ENCODE measurements around the gene TSPAN18. TPM values are rescaled to one million over a fixed set of nuclear protein-coding genes. Genes with fewer than 3 reads are reported as not detected.

The TSPAN18 gene
- total RNA-seq, 1 donor from 2014 or later, result 44.9 TPM

DNA sequence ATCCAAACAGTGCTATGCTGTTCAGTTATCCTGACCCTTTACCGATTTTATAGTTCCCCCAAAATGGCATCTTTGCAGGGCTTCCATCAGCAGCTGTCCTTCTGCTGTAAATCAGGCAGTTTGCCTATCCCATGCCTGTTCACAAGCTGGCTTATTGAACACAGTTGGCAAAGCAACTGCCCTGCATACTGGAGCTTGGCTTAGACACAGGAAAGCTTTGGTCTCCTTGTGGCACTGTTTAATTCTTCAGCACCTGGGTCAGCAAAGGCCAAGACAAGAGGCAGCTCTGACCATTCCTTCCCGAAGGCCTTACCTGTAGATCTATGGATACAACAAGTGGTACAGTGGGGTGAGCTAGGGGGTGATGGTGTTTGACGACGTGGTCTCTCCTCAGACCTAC lies 32.2 kb downstream of the TSPAN18 start:
- intact Hi-C loops (cut with micrococcal nuclease), result no loop called here

DNA sequence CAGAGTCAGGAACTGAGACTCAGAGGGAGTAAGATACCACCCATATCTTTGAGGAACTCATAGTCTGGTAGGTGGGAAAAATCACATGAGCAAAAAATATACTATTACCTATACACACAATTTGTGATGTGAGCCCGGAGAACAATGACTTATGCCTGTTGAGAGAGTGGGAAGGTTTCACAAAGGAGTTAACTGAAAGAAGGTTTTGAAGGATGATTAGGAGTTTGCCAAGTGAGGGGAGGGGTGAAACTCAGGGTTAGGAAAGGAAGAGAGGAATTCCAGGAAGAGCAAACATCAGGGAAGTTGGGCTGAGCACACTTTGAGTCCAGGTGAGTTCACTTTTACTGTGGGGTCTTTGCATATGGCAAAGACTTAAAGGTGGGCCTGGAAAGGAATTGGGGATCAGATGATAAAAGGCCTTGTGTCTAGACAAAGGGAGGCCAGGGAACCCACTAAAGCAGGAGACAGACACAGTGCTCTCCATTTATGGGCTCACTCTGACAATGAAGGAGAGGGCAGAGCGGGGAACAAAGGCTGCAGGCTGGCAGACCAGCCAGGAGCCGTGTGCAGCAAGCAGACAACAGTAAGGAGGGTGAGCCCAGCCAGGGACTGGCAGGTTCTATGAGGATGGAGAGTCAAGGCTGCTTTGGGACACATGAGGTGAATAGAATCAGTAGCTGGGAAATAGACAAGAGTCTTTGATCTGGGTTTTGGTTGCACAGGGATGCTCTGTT lies 33.1 kb downstream of the TSPAN18 start:
- intact Hi-C loops (cut with micrococcal nuclease), result no loop called here

DNA sequence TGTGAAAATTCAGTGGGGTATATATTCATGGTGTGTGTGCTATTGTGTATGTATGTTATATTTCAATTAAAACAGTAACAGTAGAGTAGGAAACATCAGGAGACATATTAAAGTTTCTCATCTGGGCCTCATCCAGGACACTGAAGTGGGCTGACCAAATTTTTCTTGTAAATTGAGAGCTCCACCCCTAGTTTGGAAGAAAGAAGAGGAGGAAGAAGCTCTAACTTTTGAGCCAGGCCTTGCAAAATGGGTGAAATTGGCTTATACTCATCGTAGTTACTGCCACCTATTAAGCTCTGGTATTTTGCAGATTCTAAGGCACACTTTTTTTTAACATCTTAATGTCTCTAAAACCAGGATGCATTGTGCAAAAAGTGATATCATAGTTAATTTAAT lies 33.7 kb downstream of the TSPAN18 start:
- intact Hi-C loops (cut with micrococcal nuclease), result no loop called here

DNA sequence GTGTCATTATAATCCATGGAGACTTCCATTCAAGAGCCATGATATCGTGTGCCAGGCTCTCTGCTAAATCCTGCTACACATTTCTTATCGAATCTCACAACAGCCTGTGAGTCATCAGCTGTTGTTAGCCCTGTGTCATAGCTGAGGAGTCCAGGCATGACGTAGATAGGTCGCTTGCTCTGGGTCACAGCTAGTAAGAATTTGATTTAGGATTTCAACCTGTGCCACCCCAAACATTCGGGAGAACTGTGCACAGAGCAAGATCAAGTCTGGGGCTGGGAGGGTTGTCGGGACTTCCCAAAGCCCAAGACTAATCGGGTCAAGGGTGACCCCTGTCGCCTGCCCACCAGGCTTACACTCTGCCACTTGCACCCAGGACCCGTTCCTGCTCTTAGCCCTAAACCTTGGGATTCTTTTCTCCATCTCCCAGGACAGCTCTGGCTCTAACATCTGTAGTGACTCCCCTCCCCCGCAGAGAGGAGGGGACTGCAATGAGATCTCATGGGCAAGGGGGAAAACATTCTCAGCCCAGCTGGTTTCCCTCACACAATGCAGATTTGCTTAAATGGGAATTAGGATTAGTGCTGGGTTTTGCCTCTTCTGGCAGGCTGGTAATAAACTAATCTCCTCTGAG lies 34.3 kb downstream of the TSPAN18 start:
- intact Hi-C loops (cut with micrococcal nuclease), result no loop called here

DNA sequence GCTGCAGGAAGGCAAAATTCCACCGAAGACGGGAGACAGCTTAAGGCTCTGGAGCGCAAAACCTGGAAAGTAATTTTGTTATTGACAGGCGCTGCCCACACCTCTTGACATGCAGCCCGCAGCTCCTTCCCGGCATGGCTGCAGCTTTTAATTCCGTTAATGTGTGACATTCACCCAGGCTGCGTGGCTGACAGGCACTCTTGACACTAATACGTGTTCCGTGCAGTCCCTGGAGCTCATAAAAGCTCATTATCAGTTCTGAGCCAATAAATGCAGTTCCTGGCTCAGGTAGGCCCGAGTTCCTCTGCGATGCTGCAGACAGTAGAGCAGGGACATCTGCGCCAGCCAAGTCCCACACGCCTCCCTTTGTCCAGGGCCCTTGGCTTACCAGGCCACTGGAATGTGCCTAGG lies 34.8 kb downstream of the TSPAN18 start:
- intact Hi-C loops (cut with micrococcal nuclease), result no loop called here

DNA sequence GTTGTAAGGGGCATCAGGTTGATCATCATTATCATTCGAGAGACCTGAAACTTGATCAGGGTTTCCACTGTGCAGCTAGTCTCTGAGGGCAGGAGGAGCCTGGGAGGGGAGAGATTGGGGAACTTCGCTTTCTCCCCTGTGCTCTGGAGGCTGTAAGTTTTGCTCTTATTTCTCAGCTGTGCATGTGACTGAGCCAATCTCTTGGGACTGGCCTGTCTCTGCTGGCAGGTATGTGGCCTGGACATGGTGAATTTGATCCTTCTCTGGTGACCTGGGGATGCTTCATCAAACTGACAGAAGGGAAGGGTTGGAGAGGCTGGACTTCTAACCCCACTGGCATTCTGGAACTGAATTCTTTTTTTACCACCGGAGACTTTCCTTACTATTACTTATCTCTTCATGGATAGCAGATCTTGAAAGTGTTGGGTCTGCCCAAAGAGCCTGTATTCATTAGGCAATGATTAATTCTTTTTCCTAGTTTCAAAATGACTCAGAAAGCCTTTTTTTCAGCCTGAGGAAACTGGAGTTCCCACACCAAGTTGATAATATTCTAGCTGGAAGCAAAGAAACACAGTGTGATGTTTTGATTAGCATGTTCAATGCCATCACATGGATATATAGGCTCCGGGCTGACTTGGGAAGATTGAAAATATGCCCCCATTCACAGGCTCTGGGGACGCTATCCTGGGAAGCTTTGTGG lies 36.5 kb downstream of the TSPAN18 start:
- intact Hi-C loops (cut with micrococcal nuclease), result no loop called here

DNA sequence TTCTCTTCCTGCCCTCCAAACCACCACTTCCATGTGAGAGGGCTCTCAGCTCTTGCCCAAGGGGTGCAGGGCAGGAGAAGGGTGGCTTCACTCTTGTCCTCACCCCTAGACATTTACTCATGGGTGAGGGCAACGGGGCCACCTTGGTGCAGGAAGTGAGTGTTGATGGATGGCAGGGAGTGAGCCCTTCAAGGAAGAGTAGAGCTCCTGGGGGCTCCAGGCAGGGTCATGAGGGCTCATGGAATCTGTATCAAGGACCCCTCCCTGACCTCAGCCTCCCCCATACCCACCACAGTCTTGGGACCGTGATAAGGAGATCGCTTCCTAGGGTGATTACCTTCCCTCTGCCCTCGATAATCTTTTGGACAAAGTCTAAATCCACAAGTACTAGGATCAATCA lies 37.8 kb downstream of the TSPAN18 start:
- intact Hi-C loops (cut with micrococcal nuclease), result no loop called here

DNA sequence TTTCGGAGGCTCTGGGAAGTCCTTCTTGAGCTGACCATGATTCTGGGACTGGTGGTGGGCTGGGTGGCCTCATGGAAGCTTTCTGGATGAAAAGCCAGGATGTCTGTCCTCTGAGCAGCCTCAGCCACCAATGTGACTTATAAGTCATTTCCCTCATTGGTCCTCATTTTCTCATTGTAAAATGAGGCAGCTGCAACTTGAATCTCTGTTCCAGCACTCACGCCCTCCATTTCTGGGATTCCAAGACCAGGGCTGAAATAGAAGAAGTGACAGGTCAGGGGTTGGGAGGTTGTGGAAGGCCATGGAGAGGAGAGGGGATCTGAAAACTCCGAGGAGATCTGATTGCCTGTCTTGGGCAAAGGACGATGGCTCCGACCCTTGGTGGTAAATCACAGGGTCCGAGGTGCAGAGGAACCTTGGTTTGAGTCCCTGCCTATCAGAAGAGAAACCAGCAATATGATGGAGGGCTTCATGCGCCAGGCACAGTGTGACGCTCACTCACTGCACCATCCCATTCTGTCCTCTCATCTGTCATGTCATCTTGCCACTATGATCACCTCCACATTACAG lies 38.3 kb downstream of the TSPAN18 start:
- intact Hi-C loops (cut with micrococcal nuclease), result no loop called here

DNA sequence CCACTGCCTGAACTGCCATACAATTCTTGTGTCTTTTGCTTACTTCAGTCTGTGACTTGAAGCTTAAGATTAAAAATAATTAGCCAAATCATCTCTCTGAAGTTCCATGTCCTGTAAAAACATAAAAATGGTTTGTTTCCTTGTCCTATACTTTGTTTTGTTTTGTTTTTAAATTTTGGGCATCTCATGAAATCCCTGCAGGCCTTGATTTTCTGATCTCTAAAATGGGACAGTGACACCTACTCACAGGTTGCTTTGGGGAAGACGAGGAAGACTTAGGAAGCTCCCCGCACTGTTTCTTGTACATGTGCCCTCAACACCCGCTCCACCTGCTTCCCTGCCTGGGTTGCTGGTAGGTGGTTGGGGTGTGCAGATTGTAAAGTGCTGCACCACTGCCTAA lies 38.9 kb downstream of the TSPAN18 start:
- intact Hi-C loops (cut with micrococcal nuclease), result no loop called here

DNA sequence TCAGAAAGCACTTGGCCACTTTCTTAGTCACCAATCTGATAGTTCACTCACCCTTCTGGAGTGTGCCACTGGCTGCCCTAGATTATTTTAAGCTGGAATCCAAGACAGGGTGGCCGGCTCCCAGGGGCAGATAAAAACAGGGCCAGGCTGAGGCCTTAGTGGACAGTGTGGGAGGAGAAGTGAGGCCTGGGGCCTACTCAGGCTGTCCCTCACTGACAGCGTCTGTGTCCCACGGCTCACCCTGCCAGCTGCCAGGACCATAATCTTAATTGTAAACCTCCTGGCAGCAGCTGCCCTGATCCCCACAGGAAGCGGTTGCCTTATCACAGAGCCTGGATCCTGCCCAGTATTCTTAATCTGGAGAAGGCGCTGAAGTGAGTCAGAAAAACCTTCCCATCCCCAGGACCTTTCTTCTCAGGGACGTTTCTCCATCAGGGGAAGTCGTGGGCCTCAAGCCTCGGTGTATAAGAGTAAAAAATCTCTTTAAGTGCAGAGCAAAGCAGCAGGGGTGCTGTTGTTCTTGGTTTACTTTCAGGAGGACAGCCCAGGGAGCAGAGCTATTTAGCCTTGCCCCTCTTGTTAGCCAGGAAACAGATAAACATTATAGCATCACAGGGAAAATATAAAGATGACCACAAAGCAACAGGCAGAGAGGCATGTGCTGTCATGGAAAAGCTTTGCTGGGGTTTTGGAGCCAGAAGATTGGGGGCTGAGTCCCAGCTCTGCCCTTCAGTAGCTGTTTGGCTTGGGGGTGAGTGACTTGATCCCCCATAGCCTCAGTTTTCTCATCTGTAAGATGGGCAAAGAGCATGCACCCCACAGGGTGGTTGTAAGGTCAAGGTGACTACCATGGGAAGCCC lies 39.6 kb downstream of the TSPAN18 start:
- intact Hi-C loops (cut with micrococcal nuclease), result no loop called here

DNA sequence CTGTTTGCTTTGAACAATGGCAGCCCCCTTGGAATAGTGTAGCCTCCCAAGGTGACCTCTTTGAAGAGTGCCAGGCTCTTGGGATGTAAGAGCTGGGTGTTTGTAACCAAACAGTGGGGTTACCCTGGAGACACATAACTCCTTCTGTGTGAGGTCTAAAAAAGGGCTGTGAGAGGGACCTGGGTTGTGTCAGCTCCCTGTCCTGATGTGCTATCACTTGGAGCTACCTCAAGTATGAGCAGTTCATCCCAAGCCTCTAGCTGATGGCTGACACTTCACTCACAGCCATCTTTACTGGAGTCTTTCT lies 40.2 kb downstream of the TSPAN18 start:
- intact Hi-C loops (cut with micrococcal nuclease), result no loop called here

DNA sequence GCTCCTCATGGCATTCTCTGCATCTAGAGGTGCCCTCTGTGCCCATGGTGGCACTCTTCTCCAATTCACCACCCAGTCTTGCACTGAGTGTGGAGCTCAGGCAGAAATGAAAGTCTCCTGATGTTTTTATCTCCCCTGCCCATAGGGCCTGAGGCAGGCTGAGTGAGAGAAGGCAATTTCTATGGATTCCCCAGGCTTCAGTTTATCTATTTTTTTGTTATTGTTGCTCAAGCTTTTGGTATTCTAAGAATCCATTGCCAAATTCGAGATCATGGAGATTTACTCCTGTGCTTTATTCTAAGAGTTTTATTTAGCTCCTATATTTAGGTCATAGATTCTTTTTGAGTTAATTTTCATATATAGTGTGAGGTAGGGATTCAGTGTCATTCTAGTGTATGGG lies 40.7 kb downstream of the TSPAN18 start:
- intact Hi-C loops (cut with micrococcal nuclease), result no loop called here

DNA sequence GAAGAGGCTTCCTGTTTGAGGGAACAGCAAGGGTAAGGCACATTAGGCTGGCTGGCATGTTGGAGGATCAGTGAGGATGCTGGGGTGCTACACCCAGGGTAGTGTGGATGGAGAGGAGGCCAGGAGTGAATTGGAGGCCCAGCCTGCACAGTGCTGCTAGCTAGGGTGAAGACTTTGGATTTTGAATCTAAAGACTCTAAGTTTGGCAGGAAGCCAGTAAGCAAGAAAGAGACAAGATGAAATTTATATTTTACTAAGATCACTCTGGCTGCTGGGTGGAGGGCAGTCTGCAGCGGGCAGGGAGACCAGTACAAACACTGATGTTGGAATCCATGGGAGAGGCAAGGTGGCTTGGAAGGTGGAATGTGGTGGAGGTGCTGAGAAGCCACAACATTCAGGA lies 43.6 kb downstream of the TSPAN18 start:
- intact Hi-C loops (cut with micrococcal nuclease), result no loop called here

DNA sequence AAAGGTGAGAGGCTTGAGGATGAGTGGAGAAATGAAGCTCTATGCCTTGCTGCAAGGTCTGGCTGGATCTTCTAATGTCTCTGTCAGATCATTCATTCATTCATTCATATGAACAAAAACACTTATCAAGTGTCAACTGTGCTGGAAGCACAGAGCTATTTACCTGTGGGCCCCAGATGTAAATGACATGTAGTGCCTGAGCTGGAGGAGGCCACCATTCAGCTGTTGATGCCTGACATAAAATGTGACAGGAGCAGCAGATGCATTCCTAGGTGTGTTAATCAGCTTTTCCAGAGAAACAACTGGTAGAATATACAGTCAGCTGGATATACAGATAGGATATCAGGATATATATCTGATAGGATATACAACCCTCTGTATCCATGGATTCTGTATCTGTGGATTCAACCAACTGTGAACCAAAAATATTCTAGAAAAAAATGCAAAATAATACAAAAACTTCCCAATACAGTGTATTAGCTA lies 44.5 kb downstream of the TSPAN18 start:
- intact Hi-C loops (cut with micrococcal nuclease), result no loop called here

DNA sequence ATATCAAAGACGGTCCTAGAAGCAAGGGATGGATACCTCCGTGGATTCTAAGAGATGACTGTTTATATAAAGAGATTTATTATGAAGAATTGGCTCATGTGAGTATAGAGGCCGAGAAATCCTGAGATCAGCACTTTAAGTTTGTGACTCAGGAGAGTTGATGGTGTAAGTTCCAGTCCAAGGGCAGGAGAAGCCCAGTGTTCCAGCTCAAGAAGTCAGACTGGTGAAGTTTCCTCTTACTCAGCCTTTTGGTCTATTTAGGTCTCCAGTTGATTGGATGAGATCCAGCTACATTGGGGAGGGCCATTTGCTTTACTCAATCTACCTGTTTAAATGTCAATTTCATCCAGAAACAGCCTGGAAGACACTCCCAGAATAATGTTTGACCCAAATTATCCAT lies 45.1 kb downstream of the TSPAN18 start:
- intact Hi-C loops (cut with micrococcal nuclease), result no loop called here

DNA sequence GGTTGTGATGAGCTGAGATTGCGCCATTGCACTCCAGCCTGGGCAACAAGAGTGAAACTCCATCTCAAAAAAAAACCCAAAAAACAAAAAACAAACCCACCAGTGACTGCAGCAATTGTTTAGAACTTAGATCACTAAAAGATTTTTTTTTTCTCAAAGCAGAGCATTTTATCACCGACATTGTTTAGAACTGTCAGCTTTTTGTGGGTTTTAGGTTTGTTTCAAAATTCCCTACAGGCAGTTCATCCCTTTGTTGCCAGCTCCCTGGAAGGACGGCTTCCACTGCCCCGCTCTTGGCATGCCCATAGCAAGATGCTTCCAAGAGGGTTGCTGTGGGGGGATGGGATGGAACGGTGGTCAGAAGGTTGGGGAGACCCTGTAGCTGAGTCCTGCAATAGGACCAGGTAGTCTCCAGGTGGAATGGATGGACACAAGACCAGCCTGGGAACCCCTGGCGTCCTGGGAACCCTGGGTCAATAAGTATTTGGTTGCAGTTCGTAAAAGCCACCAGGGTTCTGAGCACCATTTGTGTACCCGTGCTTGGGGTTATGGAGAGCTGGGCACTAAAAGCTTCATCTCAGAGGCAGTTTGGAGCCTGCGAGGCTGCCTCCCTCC lies 46.7 kb downstream of the TSPAN18 start:
- intact Hi-C loops (cut with micrococcal nuclease), result no loop called here

DNA sequence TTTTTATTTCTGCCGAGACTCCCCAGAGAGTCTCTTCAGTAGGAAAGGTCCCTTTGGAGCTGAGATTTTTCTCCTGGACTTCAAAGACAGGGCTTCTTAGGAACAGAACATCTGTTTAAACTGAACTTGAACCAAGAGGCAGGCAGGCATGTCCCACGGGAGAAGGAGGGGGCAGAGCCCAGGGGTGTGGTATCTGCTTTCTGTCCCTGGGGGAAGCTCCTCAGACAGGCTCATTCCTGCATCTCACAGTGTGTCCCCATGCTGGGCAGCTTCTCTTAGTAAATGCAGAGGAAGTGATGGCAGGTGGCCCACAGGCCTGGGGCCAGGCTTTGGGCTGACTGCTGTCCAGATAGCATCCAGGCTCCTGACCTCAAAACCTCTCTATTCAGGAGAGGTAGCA lies 47.3 kb downstream of the TSPAN18 start:
- intact Hi-C loops (cut with micrococcal nuclease), result loop anchor here (2.0 kb wide), 3 partner anchors 45 to 153 kb away; no protein-coding TSS in a partner anchor

DNA sequence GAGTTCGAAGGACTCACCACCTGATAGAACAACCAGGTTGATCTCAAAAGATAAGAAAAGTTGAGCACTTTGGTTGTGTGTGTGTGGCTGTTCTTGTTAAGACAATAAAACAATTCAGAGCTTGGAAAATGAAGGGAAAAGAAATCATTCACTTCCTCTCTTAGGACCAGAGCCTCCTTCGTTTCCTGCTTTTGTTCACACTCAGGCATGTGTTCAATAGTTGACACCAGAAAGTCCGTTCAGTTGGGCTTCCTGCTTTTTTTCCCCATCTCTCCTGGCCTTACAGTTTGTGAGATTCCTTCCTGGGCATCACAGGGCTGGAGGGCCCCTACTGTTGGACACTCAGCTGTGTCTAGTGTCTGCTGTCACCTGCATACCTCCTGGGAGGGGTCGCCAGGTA lies 48.0 kb downstream of the TSPAN18 start:
- intact Hi-C loops (cut with micrococcal nuclease), result loop anchor here (1.0 to 5.0 kb wide), 6 partner anchors 46 to 218 kb away; partner anchors contain the start of gene CD82

DNA sequence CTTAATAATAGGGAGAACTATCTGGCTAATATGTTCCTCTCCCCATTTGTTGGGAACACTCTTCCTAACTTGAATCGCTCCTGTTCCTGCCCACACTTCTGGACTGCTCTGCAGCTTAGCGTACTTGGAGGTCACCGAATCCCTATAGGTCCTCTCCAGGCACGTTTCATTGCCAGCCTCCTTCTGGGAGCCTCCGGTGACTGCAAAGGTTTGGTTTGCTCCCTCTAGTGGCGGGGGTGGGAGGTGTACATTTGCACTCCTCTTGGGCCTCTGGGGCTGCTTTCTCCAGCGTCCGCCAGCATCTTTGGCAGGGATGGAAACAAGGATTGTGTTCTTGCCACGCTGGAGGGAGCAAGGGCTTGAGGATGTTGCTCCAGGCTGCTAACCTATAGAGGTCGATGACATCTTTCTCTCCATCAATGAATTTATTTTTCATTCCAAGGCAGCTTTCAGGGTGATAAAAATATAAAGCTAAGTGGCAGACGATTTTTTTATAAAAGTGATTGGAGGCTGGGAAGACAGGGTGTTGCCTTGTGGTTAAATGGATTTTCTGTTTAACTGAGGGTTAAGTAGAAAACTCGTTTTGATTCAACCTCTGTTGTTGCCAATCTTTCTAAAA lies 48.7 kb downstream of the TSPAN18 start:
- intact Hi-C loops (cut with micrococcal nuclease), result loop anchor here (1.0 to 5.0 kb wide), 6 partner anchors 47 to 219 kb away; partner anchors contain the start of gene CD82

DNA sequence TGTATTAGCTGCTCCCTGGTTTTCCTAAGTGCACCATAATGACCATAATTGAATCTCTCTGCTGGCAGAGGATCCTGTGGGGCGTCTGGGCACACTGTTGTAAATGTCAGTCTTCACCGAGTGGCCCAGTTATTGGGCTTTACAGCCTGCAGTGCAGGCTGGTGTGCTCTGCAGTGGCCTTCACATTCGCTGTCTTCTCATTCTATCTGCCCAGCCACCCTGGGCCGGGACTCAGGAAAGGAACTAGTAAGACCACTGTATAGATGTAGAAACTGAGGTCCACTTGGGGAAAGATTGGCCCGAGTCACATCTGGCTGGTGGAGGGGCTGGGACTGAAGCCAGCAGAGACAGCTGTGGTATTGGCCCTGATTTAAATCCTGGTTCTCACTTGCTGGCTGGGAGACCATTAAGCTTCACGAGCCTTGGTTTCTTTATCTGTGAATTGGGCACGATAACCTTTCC lies 49.3 kb downstream of the TSPAN18 start:
- intact Hi-C loops (cut with micrococcal nuclease), result loop anchor here (1.0 to 5.0 kb wide), 6 partner anchors 47 to 220 kb away; partner anchors contain the start of gene CD82

Data from T-helper 1 cell treated with Interleukin-12 subunit alpha and Interleukin-12 subunit beta and Interleukin-4 antibody, amounts not matched to agents 30 ng/mL and 1 ng/mL, for 36 hours (primary cell).